SK-N-SH (cell line): ENCODE data around the gene ENTPD6. TPM values are rescaled to one million over a fixed set of nuclear protein-coding genes. Genes with fewer than 3 reads are reported as not detected.

Experiments used
- CTCF ChIA-PET: fragments of 300-600, 350-600 bp; formaldehyde crosslinking; extraction: SDS; loops from one replicate; lab custom pipeline; 2021; lab: Yijun Ruan, JAX
- POLR2A ChIA-PET: fragments of 350-600 bp; sonication (Branson Sonifier 250); formaldehyde crosslinking; extraction: SDS; loops from one replicate; lab custom pipeline; 2020; ENCODE audit warnings: antibody characterized with exemption, inconsistent platforms; lab: Yijun Ruan, JAX
- DNase-seq: peaks from one replicate; pipeline ENCODE4 v3.0.0; 2012
- H2AFZ ChIP-seq: fragments of 200-600 bp; sonication (generic); 2 replicates; pipeline ENCODE4 v1.8.1; 2016; ENCODE audit warnings: antibody characterized with exemption, mild to moderate bottlenecking, low read depth
- H3F3A ChIP-seq: fragments of 200-600 bp; sonication (generic); replicated peaks from 2 replicates; pipeline ENCODE3; 2016; ENCODE audit warnings: antibody characterized with exemption, mild to moderate bottlenecking; ENCODE audit not compliant: insufficient read depth
- H3K27ac ChIP-seq, 2 experiments: fragments of 200-500 bp in 1 of 2; fragments of 200-600 bp in 1 of 2; sonication (Bioruptor generic) in 1 of 2; sonication (generic), shearing (Covaris generic) in 1 of 2; 2 replicates each; pipeline versions ENCODE4 v1.5.1 to v1.6.1; 2014 to 2016; ENCODE audit warnings: low read depth in 2 of 2, inconsistent platforms in 1 of 2, low read length in 1 of 2, mild to moderate bottlenecking in 1 of 2, mixed read lengths in 1 of 2
- H3K27me3 ChIP-seq: fragments of 200-600 bp; sonication (generic), shearing (Covaris generic); 2 replicates; pipeline ENCODE4 v1.6.1; 2016; ENCODE audit warnings: mixed run types; ENCODE audit not compliant: insufficient read depth
- H3K36me3 ChIP-seq, 2 experiments: fragments of 200-500 bp in 1 of 2; fragments of 200-600 bp in 1 of 2; sonication (Bioruptor generic) in 1 of 2; sonication (generic) in 1 of 2; replicated peaks in 1 of 2; 2 replicates each; pipeline versions ENCODE3 to v1.5.1; 2014 to 2016; ENCODE audit warnings: low read length in 1 of 2, mild to moderate bottlenecking in 1 of 2; ENCODE audit not compliant: insufficient read depth in 2 of 2, control insufficient read depth in 1 of 2
- H3K4me1 ChIP-seq, 2 experiments: fragments of 200-500 bp in 1 of 2; fragments of 200-600 bp in 1 of 2; sonication (Bioruptor generic) in 1 of 2; sonication (generic), shearing (Covaris generic) in 1 of 2; 2 replicates each; pipeline versions ENCODE4 v1.5.1 to v1.6.1; 2014 to 2016; ENCODE audit warnings: low read depth in 1 of 2, low read length in 1 of 2, mixed run types in 1 of 2; ENCODE audit not compliant: insufficient read depth in 2 of 2, control insufficient read depth in 1 of 2
- H3K4me2 ChIP-seq: fragments of 200-600 bp; sonication (generic), shearing (Covaris generic); 2 replicates; pipeline ENCODE4 v1.6.1; 2017; ENCODE audit warnings: mixed run types
- H3K4me3 ChIP-seq, 2 experiments: fragments of 200-500 bp in 1 of 2; fragments of 200-600 bp in 1 of 2; sonication (Bioruptor generic) in 1 of 2; sonication (generic), shearing (Covaris generic) in 1 of 2; 2 replicates each; pipeline versions ENCODE4 v1.5.1 to v1.8.1; 2014 to 2016; ENCODE audit warnings: low read depth in 2 of 2, inconsistent platforms in 1 of 2, low read length in 1 of 2, mild to moderate bottlenecking in 1 of 2, mixed read lengths in 1 of 2, moderate library complexity in 1 of 2
- H3K79me2 ChIP-seq: fragments of 200-600 bp; sonication (generic); 2 replicates; pipeline ENCODE4 v1.8.1; 2017; ENCODE audit warnings: mild to moderate bottlenecking; ENCODE audit not compliant: insufficient read depth
- H3K9ac ChIP-seq: fragments of 200-600 bp; sonication (generic); 2 replicates; pipeline ENCODE4 v1.6.1; 2017; ENCODE audit warnings: mixed run types
- H3K9me2 ChIP-seq: fragments of 200-600 bp; sonication (generic); 2 replicates; pipeline ENCODE4 v1.6.1; 2017; ENCODE audit warnings: mixed run types
- H3K9me3 ChIP-seq: fragments of 200-600 bp; sonication (generic); 2 replicates; pipeline ENCODE4 v1.6.1; 2017; ENCODE audit warnings: mixed run types, mild to moderate bottlenecking, moderate library complexity
- H4K20me1 ChIP-seq: fragments of 200-600 bp; sonication (generic); 2 replicates; pipeline ENCODE4 v1.6.1; 2017; ENCODE audit warnings: mild to moderate bottlenecking, mixed run types; ENCODE audit not compliant: insufficient read depth
- CHD2 ChIP-seq: fragments of 150-350 bp; IDR thresholded peaks from 2 replicates; pipeline ENCODE4 v1.6.1; 2018; ENCODE audit warnings: low read length; ENCODE audit not compliant: partially characterized antibody
- CTCF ChIP-seq: fragments of 200-600 bp; sonication (generic); IDR thresholded peaks from 2 replicates; pipeline ENCODE4 v1.6.1; 2017; ENCODE audit warnings: antibody characterized with exemption, mild to moderate bottlenecking, moderate library complexity
- EP300 ChIP-seq, 2 experiments: IDR thresholded peaks; 2 replicates each; pipeline versions ENCODE4 v1.4.0 to v1.6.1; 2012; ENCODE audit warnings: borderline replicate concordance in 1 of 2, low read depth in 1 of 2, low read length in 1 of 2
- FOXJ3 ChIP-seq: sonication (generic); formaldehyde crosslinking; IDR thresholded peaks from 2 replicates; pipeline ENCODE4 v1.5.1; 2020; ENCODE audit warnings: mild to moderate bottlenecking, missing genetic modification reagents
- JUND ChIP-seq: IDR thresholded peaks from 2 replicates; pipeline ENCODE4 v1.4.0; 2012
- NFIC ChIP-seq: IDR thresholded peaks from 2 replicates; pipeline ENCODE4 v1.4.0; 2012; ENCODE audit warnings: borderline replicate concordance
- NRF1 ChIP-seq: IDR thresholded peaks from 2 replicates; pipeline ENCODE4 v1.6.1; 2012; ENCODE audit warnings: low read depth, mild to moderate bottlenecking, low read length
- PBX3 ChIP-seq: IDR thresholded peaks from 2 replicates; pipeline ENCODE4; 2012
- REST ChIP-seq: IDR thresholded peaks from 2 replicates; pipeline ENCODE4 v1.6.1; 2012; ENCODE audit warnings: mild to moderate bottlenecking, low read depth, low read length, moderate library complexity
- RFX5 ChIP-seq: IDR thresholded peaks from 2 replicates; pipeline ENCODE4 v1.6.1; 2012; ENCODE audit warnings: mild to moderate bottlenecking, improper control_type of control experiment, low read length
- RXRA ChIP-seq: IDR thresholded peaks from 2 replicates; pipeline ENCODE4 v1.4.0; 2012; ENCODE audit warnings: low read depth, mild to moderate bottlenecking, borderline replicate concordance
- TEAD4 ChIP-seq: IDR thresholded peaks from 2 replicates; pipeline ENCODE4 v1.4.0; 2012; ENCODE audit warnings: mild to moderate bottlenecking, borderline replicate concordance; ENCODE audit not compliant: insufficient read depth
- USF1 ChIP-seq: IDR thresholded peaks from 2 replicates; pipeline ENCODE4 v1.4.0; 2012; ENCODE audit warnings: low read depth, borderline replicate concordance
- USF2 ChIP-seq: fragments of 150-350 bp; IDR thresholded peaks from 2 replicates; pipeline ENCODE4 v1.6.1; 2017; ENCODE audit warnings: antibody characterized with exemption, low read length, low read depth, borderline replicate concordance
- YY1 ChIP-seq: IDR thresholded peaks from 2 replicates; pipeline ENCODE4 v1.4.0; 2012; ENCODE audit warnings: low read depth, mild to moderate bottlenecking
- WGBS: methylation state at CpG from one replicate; pipeline ENCODE4 v1.1.6; 2017; ENCODE audit warnings: low lambda C conversion rate; 5-methylcytosine and 5-hydroxymethylcytosine counted together
- polyA plus RNA-seq, 3 experiments: library from polyadenylated mRNA; depleted of rRNA; stranded (reverse); fragments of >200 nt; gene quantifications; 2 replicates each; pipeline ENCODE4 v1.2.3, GENCODE V29; 2012

ENTPD6 gene
- polyA plus RNA-seq, 1 of the 3 experiments (the other 2 are of a cell fraction): 76.1 TPM

- no peak for TF ChIP-seq REST
- TF ChIP-seq NRF1: no peak
- no peak for TF ChIP-seq RXRA
These were observed 9.2 kb downstream of the ENTPD6 start (continued) for GRCh38 chr20:25204550-25205276.

GRCh38 chr20:25205277-25206062 lies 10.0 kb downstream of the ENTPD6 start:
- ChIA-PET POLR2A (no interaction called here), CTCF (interaction anchor here (0.8 to 1.6 kb wide), 2 partner anchors 9 to 15 kb away, joined by 4 read pairs; no protein-coding TSS in a partner anchor)
- H3K27me3 ChIP-seq: no peaks in the 10 kb centered on the region
- H3K79me2 ChIP-seq: peaks cover 58% of the 10 kb centered on the region
- no peak overlapping the region for H3K9ac ChIP-seq
- H3K4me1 ChIP-seq: no peaks in the 10 kb centered on the region; a peak in 1 of 4 replicates
- no peak overlapping the region for H3K4me3 ChIP-seq
- WGBS: 82% methylated on average over 15 of the region's 21 CpGs
- no peaks in the 10 kb centered on the region for H3K9me2 ChIP-seq
- peaks cover 0 to 18% of the 10 kb centered on the region in 2 experiments for H3K36me3 ChIP-seq
- peak; percentile 11 for DNase-seq
- H3K4me2 ChIP-seq: no peak overlapping the region
- H3F3A ChIP-seq: peaks cover 7% of the 10 kb centered on the region
- no peaks in the 10 kb centered on the region for H4K20me1 ChIP-seq
- no peaks in the 10 kb centered on the region for H3K9me3 ChIP-seq
- no peak overlapping the region for H2AFZ ChIP-seq
- no peak overlapping the region for H3K27ac ChIP-seq
- TF ChIP-seq USF1 (no peak), RFX5 (no peak), PBX3 (no peak), YY1 (no peak), FOXJ3 (CRISPR knock-in tag) (no peak), TEAD4 (no peak), USF2 (no peak), JUND (no peak), CHD2 (no peak), EP300 (IDR thresholded peaks at IDR 0.05; ENCODE audit: borderline replicate concordance in 1 of 2, low read depth in 1 of 2, low read length in 1 of 2) (no peak), REST (no peak), NFIC (no peak), NRF1 (no peak), RXRA (no peak), CTCF (no peak)
